NCI-H774 (cell line): ENCODE results near the gene FBXO48.

Experiments
- DNase-seq: peaks from one replicate; lab custom pipeline; 2025; lab: John Stamatoyannopoulos, UW

Gene FBXO48

DNA sequence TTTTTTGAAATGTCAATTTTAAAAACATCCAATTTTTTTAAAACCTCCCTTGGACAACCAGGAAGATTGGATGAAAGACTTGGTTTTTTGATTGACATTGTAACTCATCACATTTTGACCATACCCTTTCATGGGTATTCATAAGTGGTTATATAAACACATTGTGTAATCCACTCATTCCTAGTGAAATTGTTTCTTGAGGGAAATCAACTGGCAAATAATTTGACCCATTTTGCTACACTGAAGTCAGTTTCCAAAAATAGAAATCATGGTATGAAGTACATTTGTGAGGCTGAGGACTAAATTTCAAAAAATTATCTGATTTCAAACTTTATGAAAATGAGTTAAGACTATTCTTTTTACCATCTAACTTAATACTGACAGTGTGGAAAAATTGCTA lies 31.5 kb downstream of the FBXO48 start:
- no peak for DNase-seq

- no peak for DNase-seq
These were observed 32.1 kb downstream of the FBXO48 start for GRCh38 chr2:68434981-68435380.

DNA sequence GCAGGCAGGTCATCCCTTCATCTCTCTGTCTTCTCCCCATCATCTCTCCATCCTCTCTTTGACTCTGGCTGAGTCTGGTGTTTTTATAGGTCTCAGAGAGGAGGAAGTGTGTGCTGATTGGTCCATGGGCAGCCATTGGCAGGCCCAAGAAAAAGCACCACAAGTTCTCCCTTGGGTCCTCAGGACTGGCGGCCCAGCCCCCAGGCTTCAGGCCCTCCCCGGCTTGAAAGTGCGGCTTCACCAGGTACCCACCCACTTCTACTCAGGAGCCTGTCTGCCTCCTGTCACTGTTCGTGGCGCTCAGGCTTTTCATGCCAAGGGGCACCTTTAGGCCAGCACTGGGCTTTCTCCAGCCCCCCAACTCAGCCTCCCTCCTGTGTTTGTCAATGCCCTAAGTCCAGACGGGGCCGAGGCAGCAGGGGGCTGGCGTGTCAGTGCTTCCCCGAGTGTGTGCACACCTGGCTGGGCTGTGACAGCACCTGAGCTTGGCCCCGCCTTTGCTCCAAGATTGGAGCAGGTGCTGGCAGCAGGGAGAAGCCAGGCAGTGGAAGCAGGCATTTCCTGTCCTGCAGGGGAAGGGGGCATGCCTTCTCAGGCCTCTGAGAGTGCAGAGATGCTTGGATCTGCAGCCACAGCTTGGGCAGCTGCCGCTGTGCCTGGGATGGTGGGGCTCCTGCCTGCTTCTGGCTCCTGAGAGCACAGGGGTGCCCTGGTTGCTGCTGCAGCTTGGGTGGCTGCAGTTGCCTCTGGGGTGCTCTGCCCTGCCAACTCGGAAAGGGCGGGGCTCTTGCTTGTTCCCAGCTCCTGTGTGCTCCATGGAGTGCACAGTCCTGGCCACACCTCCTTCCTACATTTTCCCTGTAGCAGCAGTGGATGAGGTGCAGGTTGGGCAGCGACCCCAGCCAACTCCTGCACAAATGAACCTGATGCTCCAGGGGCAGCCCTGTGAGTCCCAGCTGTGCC lies 34.1 kb downstream of the FBXO48 start:
- no peak for DNase-seq

DNA sequence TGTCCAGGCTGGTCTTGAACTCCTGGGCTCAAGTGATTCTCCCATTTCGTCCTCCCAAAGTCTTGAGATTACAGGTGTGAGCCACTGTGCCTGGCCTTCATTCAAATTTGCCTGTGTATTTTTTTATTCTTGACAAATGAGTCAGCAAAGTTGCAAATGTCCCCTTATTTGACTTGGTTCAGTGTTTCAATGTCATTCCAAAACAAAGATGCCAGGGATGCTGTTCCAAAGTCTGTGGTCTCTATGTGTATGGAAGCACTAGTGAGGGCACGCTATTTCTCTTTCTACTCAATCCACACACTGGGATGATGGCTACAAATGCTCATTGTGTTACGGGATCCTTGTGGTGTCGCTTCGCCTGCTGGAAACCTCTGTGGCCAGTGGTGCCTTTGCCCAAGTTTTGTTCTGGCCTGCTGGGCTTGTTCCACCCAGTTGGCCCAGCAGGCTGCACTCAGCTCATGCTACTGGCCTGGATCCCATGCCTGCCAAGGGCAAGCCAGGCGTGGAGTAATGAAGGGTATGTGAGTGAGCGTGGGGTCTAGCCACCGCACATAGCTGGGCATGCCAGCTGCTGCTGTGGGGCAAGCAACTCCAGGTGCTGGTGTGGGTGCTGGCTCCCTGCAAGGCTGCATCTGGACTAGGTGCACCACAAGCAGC lies 35.6 kb downstream of the FBXO48 start:
- DNase-seq, result no peak

DNA sequence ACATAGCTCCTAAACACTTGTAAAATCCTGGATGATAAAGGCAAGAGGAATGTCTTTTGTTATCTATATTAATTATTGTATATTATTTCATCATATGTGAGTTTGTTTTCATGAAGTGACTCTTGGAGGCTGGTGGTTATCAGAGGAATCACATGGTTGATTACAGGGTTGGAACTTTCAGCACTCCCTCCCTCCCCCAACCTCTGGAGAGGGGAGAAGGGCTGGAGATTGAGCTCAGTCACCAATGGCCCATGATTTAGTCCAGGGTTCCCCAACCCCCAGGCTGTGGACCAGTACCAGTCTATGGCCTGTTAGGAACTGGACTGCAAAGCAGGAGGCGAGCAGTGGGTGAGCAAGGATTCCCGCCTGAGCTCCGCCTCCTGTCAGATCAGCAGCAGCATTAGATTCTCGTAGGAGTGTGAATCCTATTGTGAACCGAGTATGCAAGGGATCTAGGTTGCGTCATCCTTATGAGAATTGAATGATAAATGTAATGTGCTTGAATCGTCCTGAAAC lies 37.7 kb downstream of the FBXO48 start:
- DNase-seq, result no peak

GRCh38 chr2:68428746-68429145 lies 38.3 kb downstream of the FBXO48 start:
- DNase-seq, result no peak

- no peak for DNase-seq
These were observed 39.0 kb downstream of the FBXO48 start for GRCh38 chr2:68428126-68428525.

DNA sequence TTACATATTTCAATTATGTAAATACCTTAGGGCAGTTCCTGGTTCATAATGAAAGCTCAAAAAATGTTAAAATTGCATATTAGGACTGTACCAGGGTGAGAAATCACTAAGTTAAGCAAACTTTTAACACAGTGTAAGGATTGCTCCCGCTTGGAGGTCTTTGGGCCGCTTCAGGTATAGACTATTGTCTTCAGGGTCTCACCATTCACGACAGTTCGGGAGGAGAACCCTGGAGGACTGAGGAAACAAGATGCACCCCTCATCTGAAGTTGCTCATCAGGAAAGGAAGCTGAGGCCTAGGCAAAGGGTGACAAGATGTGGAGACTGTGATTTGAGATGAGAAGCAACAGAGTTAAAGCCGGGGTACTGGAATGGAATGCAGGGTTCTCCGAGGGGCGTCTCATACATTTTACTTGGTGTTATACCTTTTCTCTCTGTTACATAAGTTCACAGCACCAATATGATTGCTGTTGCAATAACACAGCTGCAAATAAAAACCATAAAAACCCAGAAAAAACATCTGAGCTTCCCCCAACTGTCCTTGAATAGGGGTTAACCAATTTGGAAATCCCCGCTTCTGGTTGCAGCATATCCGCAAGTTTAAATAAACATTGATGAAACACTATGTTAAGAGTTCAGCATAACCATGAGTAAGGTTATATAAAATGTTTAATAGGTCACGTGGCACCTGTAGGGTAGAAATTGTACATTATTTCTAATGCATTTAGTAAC lies 40.1 kb downstream of the FBXO48 start:
- DNase-seq, result no peak

DNA sequence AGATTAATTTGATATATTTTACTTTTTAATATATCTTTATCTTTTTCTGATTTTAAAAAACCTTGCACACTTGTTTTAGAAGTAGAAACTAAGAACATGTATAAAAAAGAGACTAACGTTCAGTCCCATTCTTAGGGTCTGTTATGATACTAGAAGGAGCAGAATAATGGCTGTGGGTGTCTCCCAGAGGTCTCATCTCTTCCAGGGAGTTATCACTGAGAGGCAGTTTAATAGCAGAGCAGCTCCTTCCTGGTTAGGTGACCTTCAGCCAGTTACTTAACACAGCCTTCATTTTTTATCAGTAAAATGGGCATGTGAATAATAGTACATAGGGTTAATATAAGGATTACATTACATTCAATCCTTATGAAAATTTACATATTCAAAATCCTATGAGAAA lies 40.6 kb downstream of the FBXO48 start:
- no peak for DNase-seq

GRCh38 chr2:68425503-68425902 lies 41.6 kb downstream of the FBXO48 start:
- DNase-seq, result no peak

DNA sequence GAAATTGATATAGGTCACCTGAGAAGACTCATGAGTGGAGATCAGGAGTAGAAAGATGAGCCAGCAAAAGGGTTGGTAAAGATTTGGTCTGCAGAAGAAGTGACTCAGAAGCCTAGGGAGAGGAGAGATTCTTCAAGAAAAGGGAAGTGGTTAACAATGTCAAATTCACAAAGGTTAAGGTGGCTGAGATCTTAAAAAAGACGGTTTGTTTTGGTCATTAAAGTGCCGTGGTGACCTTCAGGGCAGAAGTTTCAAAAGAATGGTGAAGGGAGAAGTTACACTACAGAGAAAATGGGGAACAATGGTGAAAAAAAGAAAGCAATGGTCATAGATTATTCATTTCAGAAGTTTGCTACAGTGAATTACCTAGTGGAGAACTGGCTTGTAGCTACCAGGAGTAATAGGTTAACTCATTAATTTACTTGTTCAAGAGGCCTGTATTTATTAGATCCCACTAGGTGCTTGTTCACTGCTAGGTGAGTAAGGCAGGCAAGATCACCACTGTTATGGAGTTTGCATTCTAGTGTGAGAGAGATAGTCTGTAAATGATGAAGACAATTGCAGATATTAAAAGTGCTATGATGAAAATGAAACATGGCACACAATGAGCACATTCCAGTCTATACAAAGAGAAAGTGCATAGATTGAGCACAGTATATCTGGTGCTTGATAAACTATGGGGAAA lies 43.0 kb downstream of the FBXO48 start:
- DNase-seq, result no peak

DNA sequence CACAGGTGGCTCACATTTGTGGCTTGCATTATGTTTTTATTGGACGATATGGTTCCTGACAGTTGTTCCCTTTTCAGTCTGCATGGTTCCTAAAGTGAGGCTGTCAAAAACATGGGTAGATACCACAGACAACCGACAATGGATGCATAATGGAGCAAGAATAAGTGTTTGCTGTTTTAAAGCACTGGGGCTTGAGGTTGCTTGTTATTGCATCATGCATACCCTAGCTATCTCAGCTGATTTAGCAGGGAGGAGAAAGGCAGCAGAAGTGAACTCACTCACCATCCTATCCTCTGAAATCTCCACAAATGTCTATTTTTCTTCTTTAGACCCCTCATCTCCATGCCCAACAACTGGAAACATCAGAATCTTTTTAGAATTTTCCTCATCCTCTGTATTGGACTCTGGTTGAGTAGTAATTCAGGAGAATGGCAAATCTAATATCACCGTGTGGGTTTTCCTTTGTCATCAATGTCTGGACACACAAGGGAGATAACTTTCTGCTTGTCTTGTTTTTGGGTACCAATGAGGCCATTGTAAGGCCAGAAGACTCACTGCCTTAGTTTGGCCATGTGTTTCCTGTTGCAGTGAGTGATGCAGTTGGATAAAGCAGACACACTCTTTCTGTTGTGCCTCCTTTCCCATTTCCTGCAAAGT lies 46.7 kb downstream of the FBXO48 start:
- DNase-seq, result no peak

DNA sequence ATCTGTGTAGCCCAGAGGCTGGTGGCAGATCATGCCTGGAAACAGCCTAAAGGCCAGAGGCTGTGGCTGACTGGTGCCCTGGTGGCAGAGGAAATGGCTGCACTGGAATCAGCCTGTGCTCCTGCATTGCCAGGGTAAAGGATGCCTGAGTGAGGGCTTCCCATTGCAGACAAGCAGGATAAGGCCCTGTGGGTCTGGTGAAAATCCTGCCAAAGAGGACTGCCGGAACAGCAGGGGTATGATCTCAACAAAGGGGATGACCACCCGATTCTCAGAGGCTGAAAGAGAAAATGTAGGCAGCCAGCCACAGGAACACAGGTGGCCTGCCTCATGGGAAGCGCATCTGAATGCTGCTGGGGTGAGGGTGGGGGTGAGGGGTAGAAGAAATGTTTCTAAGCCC lies 48.2 kb downstream of the FBXO48 start:
- no peak for DNase-seq

DNA sequence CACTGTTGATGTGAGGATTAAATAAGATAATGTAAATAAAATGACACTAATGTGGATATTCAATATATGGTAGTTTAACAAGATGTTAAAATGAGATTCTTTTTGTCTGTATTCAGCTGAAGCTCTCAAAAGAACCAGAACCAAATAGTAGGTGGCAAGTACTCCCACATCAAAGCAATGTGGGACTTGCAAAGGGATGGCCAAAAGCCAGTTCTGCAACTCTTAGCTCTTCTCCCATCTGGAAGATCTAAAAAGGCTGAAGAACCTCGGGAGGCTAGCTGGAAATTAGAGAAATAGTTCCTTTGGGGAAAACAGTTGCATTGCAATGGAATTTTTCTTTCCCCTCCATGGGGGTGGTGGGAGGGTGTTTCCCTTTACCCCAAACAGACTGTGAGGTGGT lies 48.7 kb downstream of the FBXO48 start:
- no peak for DNase-seq

GRCh38 chr2:68417926-68418325 lies 49.2 kb downstream of the FBXO48 start:
- no peak for DNase-seq

DNA sequence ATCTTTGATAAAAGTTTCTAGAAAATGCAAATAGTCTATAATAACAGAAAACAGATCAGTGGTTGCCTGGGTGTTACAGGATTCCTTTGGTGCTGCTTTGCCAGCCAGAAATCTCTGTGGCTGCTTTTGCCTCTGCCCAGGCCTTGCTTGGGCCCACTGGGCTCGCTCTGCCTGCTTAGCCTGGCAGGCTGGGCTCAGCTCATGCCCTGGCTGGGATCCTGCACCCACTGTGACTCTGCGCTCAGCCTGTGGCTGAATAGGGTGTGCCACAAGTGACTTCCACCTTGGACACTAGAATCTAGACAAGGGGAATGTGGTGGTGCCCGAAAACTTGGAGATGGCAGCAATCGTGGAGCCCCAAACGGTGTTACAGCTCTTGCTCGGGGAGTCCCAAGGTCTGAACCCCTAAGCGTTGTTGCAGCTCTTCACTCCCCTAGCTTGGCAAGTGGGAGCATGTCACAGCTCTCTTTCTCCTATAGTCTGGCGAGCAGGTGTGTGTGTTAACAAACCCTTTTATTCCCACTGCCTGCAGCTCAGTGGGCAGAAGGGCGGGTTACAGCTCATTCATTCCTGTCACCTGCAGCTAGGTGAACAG lies 50.9 kb downstream of the FBXO48 start:
- DNase-seq, result peak; percentile 10

DNA sequence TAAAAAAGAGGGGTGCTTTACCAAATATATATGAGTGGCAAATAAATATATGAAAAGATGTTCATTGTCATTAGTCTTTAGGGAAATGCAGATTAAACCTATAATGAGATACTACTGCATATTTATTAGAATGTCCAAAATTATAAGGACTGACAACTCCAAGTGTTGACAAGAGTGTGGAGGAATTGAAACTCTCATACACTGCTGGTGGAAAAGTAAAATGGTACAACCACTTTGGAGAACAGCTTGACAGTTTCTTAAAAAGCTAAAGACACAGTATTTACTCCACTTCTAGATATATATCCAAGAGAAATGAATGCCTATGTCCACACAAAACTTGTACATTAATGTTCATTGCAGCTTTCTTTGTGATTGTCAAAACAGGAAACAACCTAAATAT lies 51.6 kb downstream of the FBXO48 start:
- no peak for DNase-seq

GRCh38 chr2:68414876-68415275 lies 52.2 kb downstream of the FBXO48 start:
- peak; percentile 20 for DNase-seq

DNA sequence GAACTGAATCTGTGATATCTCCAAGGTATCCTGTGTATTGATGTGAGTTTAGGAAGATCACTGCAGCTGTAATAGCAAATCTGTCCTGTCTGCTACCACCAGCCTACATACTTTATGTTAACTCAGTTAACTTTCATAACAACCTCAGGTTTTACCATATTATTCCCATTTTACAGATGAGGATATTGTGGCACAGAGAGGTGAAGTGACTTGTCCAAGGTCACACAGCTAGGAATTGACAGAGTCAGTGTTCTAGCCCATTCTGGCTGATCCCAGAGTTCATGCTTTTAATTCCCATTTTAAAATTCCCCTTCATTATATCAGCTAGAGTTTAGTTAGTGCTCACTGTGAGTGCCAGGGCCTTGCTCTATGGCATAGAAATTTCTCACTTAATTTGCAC lies 52.6 kb downstream of the FBXO48 start:
- no peak for DNase-seq

DNA sequence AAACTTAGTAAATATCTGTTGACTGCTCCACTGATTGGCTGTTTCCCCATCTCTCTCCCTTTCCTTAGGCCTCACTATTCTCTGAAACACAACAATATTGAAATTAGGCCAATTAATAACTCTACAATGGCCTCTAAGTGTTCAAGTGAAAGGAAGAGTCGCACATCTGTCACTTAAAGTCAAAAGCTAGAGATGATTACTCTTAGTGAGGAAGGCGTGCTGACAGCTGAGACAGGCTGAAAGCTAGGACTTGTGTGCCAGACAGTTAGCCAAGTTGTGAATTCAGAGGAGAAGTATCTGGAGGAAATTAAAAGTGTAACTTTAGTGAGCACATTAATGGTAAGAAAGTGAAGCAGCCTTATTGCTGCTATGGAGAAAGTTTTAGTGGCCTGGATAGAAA lies 53.6 kb downstream of the FBXO48 start:
- no peak for DNase-seq
